HG03280 (cell line): ENCODE measurements around the gene NEU2.
"Not testable (repeated sequence)": the region's sequence is repeated elsewhere in the genome, so short reads cannot be mapped to it uniquely, and the experiment has no call there.

Experiments
- ATAC-seq: cut with Tn5 transposase; IDR thresholded peaks from one replicate; pipeline ENCODE4 v1.9.1; 2021; ENCODE audit warnings: mild to moderate bottlenecking, moderate library complexity; ENCODE audit not compliant: unreplicated experiment

Gene NEU2

GRCh38 chr2:233055362-233055761 is 22.9 kb downstream of the NEU2 start:
- ATAC-seq: no peak

- no peak for ATAC-seq
These were observed 24.6 kb downstream of the NEU2 start for GRCh38 chr2:233056961-233057605.

GRCh38 chr2:233058717-233059546 is 26.5 kb downstream of the NEU2 start:
- ATAC-seq: no peak

- ATAC-seq: no peak
These were observed 27.0 kb downstream of the NEU2 start for GRCh38 chr2:233059547-233059796.

GRCh38 chr2:233059797-233060500 is 27.5 kb downstream of the NEU2 start, which contains the start of gene INPP5D:
INPP5D (plus strand) TSS chr2:233060342; CDS start chr2:233060479, 137 bp downstream.
- peak; percentile 53 for ATAC-seq

GRCh38 chr2:233060501-233060979 is 28.1 kb downstream of the NEU2 start:
- peak; percentile 0 for ATAC-seq

- peak; percentile 19 for ATAC-seq
These were observed 28.6 kb downstream of the NEU2 start for GRCh38 chr2:233060980-233061590.

GRCh38 chr2:233061591-233062450 is 29.3 kb downstream of the NEU2 start:
- peak; percentile 34 for ATAC-seq

GRCh38 chr2:233062451-233062850 is 30.0 kb downstream of the NEU2 start:
- no peak for ATAC-seq

- no peak for ATAC-seq
These were observed 30.4 kb downstream of the NEU2 start for GRCh38 chr2:233062946-233063268.

GRCh38 chr2:233063269-233063975 is 30.9 kb downstream of the NEU2 start:
- ATAC-seq: peak; percentile 41

GRCh38 chr2:233063976-233064411 is 31.5 kb downstream of the NEU2 start:
- ATAC-seq: no peak

- no peak for ATAC-seq
These were observed 32.2 kb downstream of the NEU2 start for GRCh38 chr2:233064530-233065199.

GRCh38 chr2:233065200-233065589 is 32.7 kb downstream of the NEU2 start:
- ATAC-seq: not testable (repeated sequence)

GRCh38 chr2:233065954-233066470 is 33.5 kb downstream of the NEU2 start:
- ATAC-seq: no peak

- no peak for ATAC-seq
These were observed 36.4 kb downstream of the NEU2 start for GRCh38 chr2:233068762-233069418.

GRCh38 chr2:233072838-233073237 is 40.4 kb downstream of the NEU2 start:
- no peak for ATAC-seq

- no peak for ATAC-seq
These were observed 41.6 kb downstream of the NEU2 start for GRCh38 chr2:233074106-233074505.
